OCI-LY7 (cell line): Measurements from ENCODE around the gene KRT40. TPM values are rescaled to one million over a fixed set of nuclear protein-coding genes. Genes with fewer than 3 reads are reported as not detected.

Source experiments
- BruUV-seq: library from RNA; stranded (reverse); fragments of 400-500 nt; replicated peaks from 2 replicates; lab custom pipeline; 2021; lab: Mats Ljungman, UMichigan
- CTCF ChIA-PET: fragments of 300-600 bp; sonication (Branson Sonifier 250); formaldehyde crosslinking; loops from one replicate; lab custom pipeline; 2022; ENCODE audit warnings: antibody characterized with exemption; ENCODE audit not compliant: unreplicated experiment; lab: Charles Lee
- POLR2A ChIA-PET: fragments of 300-600 bp; sonication (Branson Sonifier 250); formaldehyde crosslinking; loops from one replicate; lab custom pipeline; 2022; ENCODE audit warnings: antibody characterized with exemption; lab: Charles Lee
- DNase-seq: peaks from one replicate; pipeline ENCODE4 v3.0.0-alpha.2; 2015; ENCODE audit warnings: low spot score
- H2AFZ ChIP-seq: fragments of 200-600 bp; sonication (generic), shearing (Covaris generic); 2 replicates; pipeline ENCODE4 v1.6.1; 2014; ENCODE audit warnings: mild to moderate bottlenecking, antibody characterized with exemption, low read length, moderate library complexity
- H3K27ac ChIP-seq: fragments of 200-600 bp; sonication (generic); 2 replicates; pipeline ENCODE4 v1.5.1; 2014; ENCODE audit warnings: mixed run types, low read depth, mild to moderate bottlenecking, moderate library complexity, low read length, inconsistent platforms; ENCODE audit not compliant: poor library complexity, severe bottlenecking
- H3K36me3 ChIP-seq: fragments of 200-600 bp; sonication (generic); 2 replicates; pipeline ENCODE4 v1.6.1; 2014; ENCODE audit warnings: mild to moderate bottlenecking, antibody characterized with exemption, low read length, moderate library complexity, mixed read lengths; ENCODE audit not compliant: insufficient read depth
- H3K4me1 ChIP-seq: fragments of 200-600 bp; sonication (generic); 2 replicates; pipeline ENCODE4 v1.5.1; 2014; ENCODE audit warnings: mild to moderate bottlenecking, low read length; ENCODE audit not compliant: insufficient read depth, poor library complexity, severe bottlenecking
- H3K4me2 ChIP-seq: fragments of 200-600 bp; sonication (generic); 2 replicates; pipeline ENCODE4 v1.6.1; 2014; ENCODE audit warnings: mild to moderate bottlenecking, low read length
- H3K4me3 ChIP-seq: fragments of 200-600 bp; sonication (generic); 2 replicates; pipeline ENCODE4 v1.5.1; 2014; ENCODE audit warnings: mild to moderate bottlenecking, low read depth, low read length; ENCODE audit not compliant: poor library complexity, severe bottlenecking
- H3K79me2 ChIP-seq: fragments of 200-600 bp; sonication (generic); 2 replicates; pipeline ENCODE4 v1.6.1; 2016; ENCODE audit warnings: low read depth, mild to moderate bottlenecking, low read length, moderate library complexity, mixed read lengths; ENCODE audit not compliant: insufficient read depth
- H3K9me2 ChIP-seq: fragments of 200-600 bp; sonication (generic); 2 replicates; pipeline ENCODE4 v1.6.1; 2016; ENCODE audit warnings: mild to moderate bottlenecking, low read length, mixed read lengths; ENCODE audit not compliant: insufficient read depth
- H3K9me3 ChIP-seq: fragments of 200-600 bp; sonication (generic); 2 replicates; pipeline ENCODE4 v1.6.1; 2014; ENCODE audit warnings: mild to moderate bottlenecking, mixed run types, low read length, mixed read lengths
- H4K20me1 ChIP-seq: fragments of 200-600 bp; sonication (generic); 2 replicates; pipeline ENCODE4 v1.6.1; 2014; ENCODE audit warnings: mild to moderate bottlenecking, antibody characterized with exemption, low read length, moderate library complexity, mixed read lengths; ENCODE audit not compliant: insufficient read depth
- CTCF ChIP-seq: fragments of 200-600 bp; sonication (generic); conservative IDR thresholded peaks from 2 replicates; pipeline ENCODE4 v1.5.1; 2014; ENCODE audit warnings: mild to moderate bottlenecking, antibody characterized with exemption, low read length, moderate library complexity, mixed read lengths
- EZH2phosphoT487 ChIP-seq: fragments of 200-600 bp; sonication (generic); IDR thresholded peaks from 2 replicates; pipeline ENCODE4 v1.6.1; 2018; ENCODE audit warnings: low read depth, borderline replicate concordance, mild to moderate bottlenecking, mixed run types, antibody characterized with exemption, low read length, moderate library complexity, mixed read lengths
- intact Hi-C: fragments of 100-400 bp; cut with micrococcal nuclease; formaldehyde crosslinking; loops from one replicate; pipeline ENCODE4 v1.10.0; 2022; ENCODE audit not compliant: unreplicated experiment
- total RNA-seq, 2 experiments: library from RNA; depleted of rRNA in 1 of 2; stranded (reverse); fragments of >200 nt in 1 of 2; shearing (Covaris generic) in 1 of 2; gene quantifications; 2 replicates each; pipeline ENCODE4 v1.2.3, GENCODE V29; 2014 to 2022

KRT40 gene
- total RNA-seq, 2 experiments from 2014 or later: not detected

DNA sequence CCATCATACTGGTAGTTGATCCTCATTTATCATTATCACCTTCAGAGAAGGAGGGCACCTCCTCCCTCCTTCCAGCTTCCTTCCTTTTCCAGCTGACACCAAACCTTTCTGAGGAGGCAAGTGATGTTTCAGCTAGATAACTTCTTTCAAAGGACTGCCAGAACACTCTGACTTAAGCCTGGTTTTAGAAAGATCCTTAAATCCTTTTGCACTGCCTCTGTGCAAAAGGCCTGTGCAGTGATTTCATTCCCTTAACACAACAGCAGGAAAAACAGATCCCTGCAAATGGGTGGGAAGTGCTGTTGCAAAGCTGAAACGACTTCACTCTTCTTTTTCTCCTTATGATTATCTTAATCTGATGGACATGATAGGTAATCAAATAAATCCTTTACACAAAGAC is 39.6 kb downstream of the KRT40 start:
- no peaks in the 10 kb centered on the region for H3K4me1 ChIP-seq
- POLR2A ChIA-PET: interaction anchor here (0.6 kb wide), 1 partner anchor 19 kb away, joined by 3 read pairs; no protein-coding TSS in a partner anchor
- H3K27ac ChIP-seq: no peak overlapping the region
- intact Hi-C loops: no loop called here
- CTCF ChIA-PET: no interaction called here
- H2AFZ ChIP-seq: no peak overlapping the region
- no peaks in the 10 kb centered on the region for H4K20me1 ChIP-seq
- H3K4me2 ChIP-seq: no peak overlapping the region
- no TSS peak for BruUV-seq
- TF ChIP-seq EZH2phosphoT487 (no peak), CTCF (no peak)
- no peaks in the 10 kb centered on the region for H3K9me3 ChIP-seq
- no peak overlapping the region for H3K4me3 ChIP-seq
- H3K36me3 ChIP-seq: no peaks in the 10 kb centered on the region
- no peak for DNase-seq
- H3K79me2 ChIP-seq: no peaks in the 10 kb centered on the region
- no peaks in the 10 kb centered on the region for H3K9me2 ChIP-seq

DNA sequence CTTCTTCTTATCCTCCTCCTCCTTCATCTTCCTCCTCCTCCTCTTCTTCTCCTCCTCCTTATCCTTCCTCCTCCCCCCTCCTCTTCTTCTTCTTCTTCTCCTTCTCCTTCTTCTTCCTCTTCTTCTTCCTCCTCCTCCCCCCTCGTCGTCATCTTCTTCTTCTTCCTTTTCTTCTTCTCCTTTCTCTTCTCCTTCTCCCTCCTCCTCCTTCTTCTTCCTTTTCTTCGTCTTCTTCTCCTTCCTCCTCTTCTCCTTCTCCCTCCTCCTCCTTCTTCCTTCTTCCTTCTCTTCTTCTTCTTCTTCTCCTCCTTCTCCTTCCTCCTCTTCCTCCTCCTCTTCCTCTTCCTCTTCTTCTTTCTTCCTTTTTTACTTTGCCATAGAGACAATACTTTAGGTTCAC is 41.6 kb downstream of the KRT40 start:
- Histone ChIP-seq H2AFZ (no peak overlapping the region), H3K9me2 (no peaks in the 10 kb centered on the region), H4K20me1 (no peaks in the 10 kb centered on the region), H3K4me2 (no peak overlapping the region), H3K4me3 (no peak overlapping the region), H3K9me3 (no peaks in the 10 kb centered on the region), H3K27ac (no peak overlapping the region), H3K79me2 (no peaks in the 10 kb centered on the region), H3K4me1 (no peaks in the 10 kb centered on the region), H3K36me3 (no peaks in the 10 kb centered on the region)
- intact Hi-C loops: no loop called here
- ChIA-PET CTCF (no interaction called here), POLR2A (no interaction called here)
- BruUV-seq: no TSS peak
- TF ChIP-seq CTCF (no peak), EZH2phosphoT487 (no peak)
- DNase-seq: no peak

DNA sequence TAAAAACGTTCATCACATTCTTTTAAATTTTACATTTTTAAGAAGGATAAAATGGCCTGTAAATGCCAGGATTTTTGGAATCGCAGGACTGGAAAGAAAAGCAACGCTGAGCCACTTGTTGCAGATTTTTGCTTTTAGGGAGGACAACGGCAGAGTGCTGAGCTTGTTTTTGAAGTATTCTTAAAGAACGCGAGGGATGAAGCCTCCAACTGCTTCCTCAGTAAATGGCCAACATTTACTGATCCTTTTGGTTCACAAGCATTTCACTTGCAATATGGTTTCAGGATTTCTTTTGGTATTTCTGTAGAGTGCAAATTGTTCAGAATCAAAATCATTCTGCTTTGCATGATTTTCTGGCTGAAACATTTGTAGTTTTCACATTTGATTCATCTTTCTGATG is 43.9 kb downstream of the KRT40 start:
- Histone ChIP-seq H3K9me3 (no peaks in the 10 kb centered on the region), H3K79me2 (no peaks in the 10 kb centered on the region), H3K9me2 (no peaks in the 10 kb centered on the region), H3K4me1 (no peaks in the 10 kb centered on the region), H3K4me3 (no peak overlapping the region), H3K27ac (no peak overlapping the region), H2AFZ (no peak overlapping the region), H3K4me2 (no peak overlapping the region), H3K36me3 (no peaks in the 10 kb centered on the region), H4K20me1 (no peaks in the 10 kb centered on the region)
- intact Hi-C loops: no loop called here
- POLR2A ChIA-PET: no interaction called here
- TF ChIP-seq CTCF (no peak), EZH2phosphoT487 (no peak)
- DNase-seq: no peak
- CTCF ChIA-PET: no interaction called here
- no TSS peak for BruUV-seq
